Glutamatergic neuron (in vitro differentiated cells): ENCODE data around the gene LRRC7. TPM values are rescaled to one million over a fixed set of nuclear protein-coding genes. Genes with fewer than 3 reads are reported as not detected.

Source experiments
- DNase-seq: peaks from one replicate; pipeline ENCODE4 v3.0.0; 2022
- H3K27ac Mint-ChIP-seq: one replicate; pipeline ENCODE4 v1.8.0; 2020; ENCODE audit warnings: mild to moderate bottlenecking, mixed read lengths, inconsistent platforms; ENCODE audit not compliant: unreplicated experiment
- H3K27me3 Mint-ChIP-seq: one replicate; pipeline ENCODE4 v1.8.0; 2020; ENCODE audit warnings: mild to moderate bottlenecking, moderate library complexity, mixed read lengths, inconsistent platforms; ENCODE audit not compliant: unreplicated experiment
- H3K36me3 Mint-ChIP-seq: one replicate; pipeline ENCODE4 v1.8.0; 2020; ENCODE audit warnings: mild to moderate bottlenecking, mixed read lengths, inconsistent platforms; ENCODE audit not compliant: unreplicated experiment
- H3K4me1 Mint-ChIP-seq: one replicate; pipeline ENCODE4 v1.8.0; 2020; ENCODE audit warnings: mild to moderate bottlenecking, low read depth, mixed read lengths, inconsistent platforms; ENCODE audit not compliant: unreplicated experiment
- H3K4me3 Mint-ChIP-seq: one replicate; pipeline ENCODE4 v1.8.0; 2020; ENCODE audit warnings: mild to moderate bottlenecking, mixed read lengths, inconsistent platforms; ENCODE audit not compliant: unreplicated experiment
- H3K9me3 Mint-ChIP-seq: one replicate; pipeline ENCODE4 v1.8.0; 2020; ENCODE audit warnings: mild to moderate bottlenecking, moderate library complexity, mixed read lengths, inconsistent platforms; ENCODE audit not compliant: unreplicated experiment
- total RNA-seq: library from RNA; stranded (reverse); fragmentation: NEBNext Ultra II Directional; extraction: Animal tissue kit (Norgen Biotek cat#: 25700); gene quantifications from one replicate; pipeline ENCODE4 v1.2.1, GENCODE V29; 2021; ENCODE audit not compliant: unreplicated experiment
- TF ChIP-seq, protein P1 (sequence below): fragments of 200-600 bp; sonication (generic); IDR thresholded peaks from one replicate; pipeline ENCODE4 v1.5.0; 2021; ENCODE audit not compliant: partially characterized antibody, unreplicated experiment

LRRC7 gene
- total RNA-seq, 1 donor from 2014 or later, result 19.1 TPM

DNA sequence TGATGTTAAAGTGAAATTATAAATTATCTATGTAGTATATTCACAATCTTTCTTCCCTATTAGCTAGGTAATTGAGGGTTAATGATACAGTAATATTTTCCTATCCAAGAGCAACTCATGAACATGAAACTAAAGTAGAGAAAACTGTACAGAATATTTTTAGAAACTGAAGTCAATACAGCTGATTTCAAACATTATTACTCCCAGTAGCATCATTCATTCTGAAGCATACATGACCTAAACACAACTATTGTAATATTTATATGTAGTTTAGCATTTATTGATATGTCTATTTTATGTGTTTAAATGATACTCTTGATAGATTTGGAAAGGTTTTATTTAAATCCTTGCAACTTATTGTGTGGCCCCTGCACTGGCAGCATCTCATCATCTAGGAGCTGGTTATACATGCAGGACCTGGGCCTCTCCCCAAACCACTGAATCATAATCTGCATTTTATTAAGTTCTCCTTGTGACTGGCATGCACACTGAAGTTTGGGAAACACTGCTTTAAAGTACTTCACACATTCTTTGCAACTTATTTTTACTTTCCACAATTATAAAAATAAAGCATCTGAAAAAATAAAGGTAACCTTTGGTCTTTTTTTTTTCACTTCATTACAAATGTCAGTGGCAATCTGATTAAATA, 437.8 kb downstream of the LRRC7 start:
- Mint-ChIP-seq H3K27ac (no peak overlapping the region), H3K36me3 (no peaks in the 10 kb centered on the region), H3K27me3 (no peaks in the 10 kb centered on the region), H3K4me3 (no peak overlapping the region), H3K9me3 (no peaks in the 10 kb centered on the region), H3K4me1 (no peaks in the 10 kb centered on the region)
- TF ChIP-seq, protein P1, sequence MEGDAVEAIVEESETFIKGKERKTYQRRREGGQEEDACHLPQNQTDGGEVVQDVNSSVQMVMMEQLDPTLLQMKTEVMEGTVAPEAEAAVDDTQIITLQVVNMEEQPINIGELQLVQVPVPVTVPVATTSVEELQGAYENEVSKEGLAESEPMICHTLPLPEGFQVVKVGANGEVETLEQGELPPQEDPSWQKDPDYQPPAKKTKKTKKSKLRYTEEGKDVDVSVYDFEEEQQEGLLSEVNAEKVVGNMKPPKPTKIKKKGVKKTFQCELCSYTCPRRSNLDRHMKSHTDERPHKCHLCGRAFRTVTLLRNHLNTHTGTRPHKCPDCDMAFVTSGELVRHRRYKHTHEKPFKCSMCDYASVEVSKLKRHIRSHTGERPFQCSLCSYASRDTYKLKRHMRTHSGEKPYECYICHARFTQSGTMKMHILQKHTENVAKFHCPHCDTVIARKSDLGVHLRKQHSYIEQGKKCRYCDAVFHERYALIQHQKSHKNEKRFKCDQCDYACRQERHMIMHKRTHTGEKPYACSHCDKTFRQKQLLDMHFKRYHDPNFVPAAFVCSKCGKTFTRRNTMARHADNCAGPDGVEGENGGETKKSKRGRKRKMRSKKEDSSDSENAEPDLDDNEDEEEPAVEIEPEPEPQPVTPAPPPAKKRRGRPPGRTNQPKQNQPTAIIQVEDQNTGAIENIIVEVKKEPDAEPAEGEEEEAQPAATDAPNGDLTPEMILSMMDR, result no peak
- no peak for DNase-seq

DNA sequence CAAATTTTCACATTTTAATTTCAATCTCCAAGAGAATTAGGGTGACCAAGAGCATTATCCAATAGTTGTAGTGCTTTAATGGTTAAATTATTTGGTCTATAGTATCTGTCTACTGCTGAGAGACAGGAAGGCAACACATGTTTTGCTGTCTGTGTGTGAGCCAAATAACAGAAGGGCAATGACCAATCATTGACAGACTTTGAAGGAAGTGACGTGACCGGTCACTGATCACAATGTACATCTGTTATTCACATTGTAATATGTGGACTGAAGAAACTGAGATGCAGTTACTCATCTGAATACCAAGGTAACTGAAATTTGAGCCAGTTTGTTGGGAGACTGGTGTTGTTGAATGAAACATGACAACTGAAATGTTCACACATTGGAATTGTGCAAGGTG, 440.9 kb downstream of the LRRC7 start:
- no peaks in the 10 kb centered on the region for H3K36me3 Mint-ChIP-seq
- H3K27ac Mint-ChIP-seq, result no peak overlapping the region

DNA sequence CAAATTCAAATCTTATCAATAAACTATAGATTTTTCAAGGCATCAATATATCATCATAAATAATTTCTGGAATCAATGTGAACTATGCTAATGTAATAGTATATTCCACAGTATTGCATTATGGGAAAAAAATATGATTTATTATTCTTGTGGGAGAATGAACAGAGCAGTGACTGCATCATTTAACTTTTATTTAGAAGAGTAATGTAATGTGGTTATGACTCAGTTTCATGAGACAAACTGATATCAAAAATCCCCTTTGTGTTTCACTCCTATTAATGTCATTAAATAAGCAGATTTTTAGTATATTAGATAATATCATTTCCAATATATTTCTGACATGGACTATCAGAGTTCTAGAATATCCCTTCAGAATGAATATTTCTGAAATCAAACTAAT, 450.0 kb downstream of the LRRC7 start:
- H3K4me1 Mint-ChIP-seq, result no peaks in the 10 kb centered on the region
- no peak overlapping the region for H3K4me3 Mint-ChIP-seq
- no peaks in the 10 kb centered on the region for H3K36me3 Mint-ChIP-seq
- no peak overlapping the region for H3K27ac Mint-ChIP-seq
- TF ChIP-seq, protein P1, result no peak
- DNase-seq, result no peak
- no peaks in the 10 kb centered on the region for H3K9me3 Mint-ChIP-seq
- no peaks in the 10 kb centered on the region for H3K27me3 Mint-ChIP-seq

More for the DNA sequence above, 440.9 kb downstream of the LRRC7 start:
- Mint-ChIP-seq H3K27me3 (no peaks in the 10 kb centered on the region), H3K4me1 (no peaks in the 10 kb centered on the region), H3K4me3 (no peak overlapping the region), H3K9me3 (no peaks in the 10 kb centered on the region)
- no peak for DNase-seq
- TF ChIP-seq, protein P1, result no peak

DNA sequence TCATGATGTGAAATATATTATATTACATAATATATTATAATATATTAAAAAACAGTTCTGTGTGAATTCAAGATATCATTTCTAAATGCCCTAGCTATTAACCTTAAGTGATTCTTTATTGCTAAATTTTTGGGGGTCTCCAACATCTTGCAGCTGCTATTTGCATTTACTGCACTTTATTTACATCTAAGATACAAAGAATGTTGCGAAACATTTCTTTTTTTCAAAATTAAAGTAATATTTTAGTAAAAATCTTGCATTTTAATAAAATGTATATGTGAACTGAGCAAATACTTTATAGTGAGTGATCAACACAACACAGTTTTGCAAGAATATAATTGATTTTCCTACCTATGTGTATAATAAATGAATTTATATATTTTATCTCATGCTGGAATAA, 456.6 kb downstream of the LRRC7 start:
- Mint-ChIP-seq H3K4me3 (no peak overlapping the region), H3K27me3 (no peaks in the 10 kb centered on the region), H3K27ac (no peak overlapping the region), H3K9me3 (no peaks in the 10 kb centered on the region), H3K36me3 (no peaks in the 10 kb centered on the region), H3K4me1 (no peaks in the 10 kb centered on the region)
- no peak for DNase-seq
- TF ChIP-seq, protein P1, result no peak

DNA sequence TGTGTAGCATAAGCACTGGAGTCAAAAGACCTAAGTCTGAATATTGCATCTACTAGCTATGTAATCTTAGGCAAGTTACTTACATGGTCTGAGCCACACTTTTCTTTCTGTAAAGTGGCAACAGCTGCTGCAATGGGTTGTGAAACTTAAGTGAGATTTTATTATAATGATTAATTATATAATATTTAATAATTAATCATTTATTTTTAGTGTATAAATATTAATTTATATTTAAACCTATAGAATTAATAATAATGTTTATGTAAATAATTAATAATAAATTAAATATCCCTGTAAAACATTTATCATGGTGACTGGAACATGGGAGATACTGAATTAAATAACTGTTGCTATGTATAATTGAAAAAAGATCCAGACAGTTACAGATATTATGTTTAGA, 457.3 kb downstream of the LRRC7 start:
- H3K4me1 Mint-ChIP-seq, result no peaks in the 10 kb centered on the region
- no peaks in the 10 kb centered on the region for H3K9me3 Mint-ChIP-seq
- no peak overlapping the region for H3K4me3 Mint-ChIP-seq
- DNase-seq, result no peak
- H3K36me3 Mint-ChIP-seq, result no peaks in the 10 kb centered on the region
- TF ChIP-seq, protein P1, result no peak
- no peak overlapping the region for H3K27ac Mint-ChIP-seq
- no peaks in the 10 kb centered on the region for H3K27me3 Mint-ChIP-seq
